HEK293T (cell line): ENCODE measurements around the gene BET1.

Source experiments
- BHLHE40 ChIP-seq: fragments of 450-650 bp; IDR thresholded peaks from 2 replicates; pipeline ENCODE4 v1.6.1; 2016; ENCODE audit warnings: mild to moderate bottlenecking, moderate library complexity, borderline replicate concordance
- FOXM1 ChIP-seq: fragments of 450-650 bp; IDR thresholded peaks from 2 replicates; pipeline ENCODE4 v1.6.1; 2017; ENCODE audit warnings: mild to moderate bottlenecking, borderline replicate concordance
- SUZ12 ChIP-seq: fragments of 450-650 bp; IDR thresholded peaks from 2 replicates; pipeline ENCODE4 v1.6.1; 2016; ENCODE audit warnings: mild to moderate bottlenecking
- TF ChIP-seq, protein P1 (sequence below): fragments of 450-650 bp; IDR thresholded peaks from 2 replicates; pipeline ENCODE4 v1.6.1; 2016

DNA sequence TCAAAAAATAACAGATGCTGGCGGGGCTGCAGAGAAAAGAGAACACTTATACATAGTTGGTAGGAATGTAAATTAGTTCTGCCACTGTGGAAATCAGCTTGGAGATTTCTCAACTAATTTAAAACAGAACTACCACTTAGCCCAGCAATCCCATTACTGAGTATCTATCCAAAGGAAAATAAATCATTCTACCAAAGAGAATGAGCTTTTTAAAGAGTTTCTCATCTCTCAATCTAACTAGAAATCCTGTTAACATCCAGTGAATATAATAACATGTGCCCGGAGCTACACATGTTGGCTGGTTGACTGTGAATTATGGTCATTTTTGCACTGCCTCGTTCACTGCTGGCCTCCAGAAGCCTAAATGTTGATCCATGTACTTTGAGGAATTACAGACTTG is 39.3 kb downstream of the BET1 start:
- TF ChIP-seq, protein P1, sequence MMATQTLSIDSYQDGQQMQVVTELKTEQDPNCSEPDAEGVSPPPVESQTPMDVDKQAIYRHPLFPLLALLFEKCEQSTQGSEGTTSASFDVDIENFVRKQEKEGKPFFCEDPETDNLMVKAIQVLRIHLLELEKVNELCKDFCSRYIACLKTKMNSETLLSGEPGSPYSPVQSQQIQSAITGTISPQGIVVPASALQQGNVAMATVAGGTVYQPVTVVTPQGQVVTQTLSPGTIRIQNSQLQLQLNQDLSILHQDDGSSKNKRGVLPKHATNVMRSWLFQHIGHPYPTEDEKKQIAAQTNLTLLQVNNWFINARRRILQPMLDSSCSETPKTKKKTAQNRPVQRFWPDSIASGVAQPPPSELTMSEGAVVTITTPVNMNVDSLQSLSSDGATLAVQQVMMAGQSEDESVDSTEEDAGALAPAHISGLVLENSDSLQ = no peak
- no peak for TF ChIP-seq BHLHE40
- TF ChIP-seq FOXM1 = no peak
- TF ChIP-seq SUZ12 = no peak
